ENCODE data around the gene MLPH. TPM values are rescaled to one million over a fixed set of nuclear protein-coding genes. Genes with fewer than 3 reads are reported as not detected.

Gene MLPH
- total RNA-seq, 2 experiments from 2014 or later, result 0.39 TPM; not detected in 1

- H3K27ac Mint-ChIP-seq, result no peak overlapping the region
- H3K4me3 ChIP-seq (ENCODE audit: low read length), result no peak overlapping the region
- ATAC-seq (ENCODE audit: poor library complexity) (no peak), DNase-seq (no peak)
- peaks cover 0 to 4% of the 10 kb centered on the region in 2 experiments for H3K27me3 ChIP-seq (ENCODE audit: control insufficient read depth in 1 of 2, insufficient read depth in 2 of 2, low read length in 2 of 2)
- intact Hi-C loops (cut with DNase I, micrococcal nuclease), result no loop called here
- no peaks in the 10 kb centered on the region for H3K36me3 ChIP-seq (ENCODE audit: insufficient read depth, low read length)
- no peak overlapping the region for H3K27ac ChIP-seq (ENCODE audit: low read depth in 1 of 2, low read length in 2 of 2)
- peaks cover 7 to 12% of the 10 kb centered on the region in 2 experiments for H3K9me3 ChIP-seq (ENCODE audit: control insufficient read depth in 1 of 2, insufficient read depth in 1 of 2, low read length in 2 of 2)
- no peak overlapping the region for H3K4me3 Mint-ChIP-seq
- TF ChIP-seq CTCF (IDR thresholded peaks at IDR 0.05), result no peak
- no peaks in the 10 kb centered on the region for H3K4me1 ChIP-seq (ENCODE audit: insufficient read depth, low read length)
- peaks cover 3% of the 10 kb centered on the region for H3K9me3 Mint-ChIP-seq
- ChIA-PET POLR2A (no interaction called here), CTCF (interaction anchor here (1.0 to 2.7 kb wide), 2 partner anchors 16 to 43 kb away, joined by 5 to 10 read pairs; no protein-coding TSS in a partner anchor)
- H3K4me1 Mint-ChIP-seq (ENCODE audit: low read depth), result peaks cover 12% of the 10 kb centered on the region
- peaks cover 10% of the 10 kb centered on the region for H3K27me3 Mint-ChIP-seq
- no peaks in the 10 kb centered on the region for H3K36me3 Mint-ChIP-seq (ENCODE audit: low read depth)
These were observed 68.5 kb downstream of the MLPH start for GRCh38 chr2:237555560-237555959.

DNA sequence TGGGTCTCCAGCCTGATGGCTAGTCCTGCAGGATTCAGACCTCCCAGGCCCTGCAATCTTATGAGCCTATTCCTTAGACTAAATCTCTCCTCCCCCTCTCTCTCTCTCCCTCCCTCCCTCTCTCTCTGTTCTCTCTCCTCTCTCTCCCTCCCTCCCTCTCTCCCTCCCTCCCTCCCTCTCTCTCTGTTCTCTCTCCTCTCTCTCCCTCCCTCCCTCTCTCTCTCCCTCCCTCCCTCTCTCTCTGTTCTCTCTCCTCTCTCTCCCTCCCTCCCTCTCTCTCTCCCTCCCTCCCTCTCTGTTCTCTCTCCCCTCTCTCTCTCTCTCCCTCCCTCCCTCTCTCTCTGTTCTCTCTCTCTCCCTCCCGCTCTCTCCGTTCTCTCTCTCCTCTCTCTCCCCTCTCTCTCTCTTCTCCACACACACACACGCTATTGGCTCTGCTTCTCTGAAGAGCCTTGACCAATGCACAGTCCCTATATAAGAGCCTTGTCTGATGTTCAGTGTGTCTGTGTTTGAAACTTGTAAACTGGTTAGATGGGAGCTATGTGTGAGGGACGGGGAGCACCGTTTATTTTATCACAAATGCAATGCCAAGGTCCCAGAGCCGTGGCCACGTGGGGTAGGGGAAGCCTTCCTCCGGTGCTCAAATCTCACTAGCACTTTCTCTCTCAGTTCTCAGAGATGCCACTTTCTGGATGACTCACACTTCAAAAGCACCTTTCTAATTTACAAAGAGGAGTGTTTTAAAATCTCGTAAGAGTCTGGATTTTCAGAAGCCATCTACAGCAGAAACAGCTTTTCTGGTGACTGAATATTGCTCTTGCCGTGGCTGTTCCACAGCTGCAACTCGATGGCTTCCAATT lies 70.0 kb downstream of the MLPH start:
- intact Hi-C loops (cut with DNase I, micrococcal nuclease), result no loop called here
- Mint-ChIP-seq H3K4me3 (no peak overlapping the region), H3K4me1 (ENCODE audit: low read depth) (peaks cover 12% of the 10 kb centered on the region), H3K27me3 (peaks cover 10% of the 10 kb centered on the region), H3K9me3 (peaks cover 3% of the 10 kb centered on the region), H3K36me3 (ENCODE audit: low read depth) (no peaks in the 10 kb centered on the region), H3K27ac (no peak overlapping the region)
- Histone ChIP-seq H3K4me3 (ENCODE audit: low read length) (no peak overlapping the region), H3K27ac (ENCODE audit: low read depth in 1 of 2, low read length in 2 of 2) (no peak overlapping the region), H3K4me1 (ENCODE audit: insufficient read depth, low read length) (no peaks in the 10 kb centered on the region), H3K27me3 (ENCODE audit: control insufficient read depth in 1 of 2, insufficient read depth in 2 of 2, low read length in 2 of 2) (peaks cover 0 to 4% of the 10 kb centered on the region in 2 experiments), H3K9me3 (ENCODE audit: control insufficient read depth in 1 of 2, insufficient read depth in 1 of 2, low read length in 2 of 2) (peaks cover 7 to 12% of the 10 kb centered on the region in 2 experiments), H3K36me3 (ENCODE audit: insufficient read depth, low read length) (no peaks in the 10 kb centered on the region)
- ATAC-seq (ENCODE audit: poor library complexity), result peak; percentile 64
- no peak for TF ChIP-seq CTCF (IDR thresholded peaks at IDR 0.05)
- ChIA-PET CTCF (interaction anchor here (2.7 kb wide), 1 partner anchor 15 kb away, joined by 10 read pairs; no protein-coding TSS in a partner anchor), POLR2A (no interaction called here)
- peak in 8 of 14 experiments; percentile 8 to 34 (median 13) for DNase-seq

DNA sequence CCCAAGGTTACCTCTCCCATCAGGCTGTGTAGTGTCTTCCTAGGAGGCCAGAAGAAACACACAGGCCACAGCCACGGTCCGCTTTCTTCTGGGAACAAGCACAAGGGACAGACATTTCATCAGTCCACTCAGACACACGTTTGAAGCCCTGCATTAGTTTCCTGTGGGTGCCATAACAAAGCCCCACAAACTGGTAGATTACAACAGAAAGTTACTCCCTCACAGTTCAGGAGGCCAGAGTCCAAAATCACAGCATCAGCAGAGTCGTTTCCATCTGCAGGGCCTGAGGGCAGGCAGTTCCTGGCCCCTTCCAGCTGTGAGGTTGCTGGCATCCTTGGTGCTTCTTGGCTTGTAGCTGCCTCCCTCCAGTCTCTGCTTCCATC lies 70.6 kb downstream of the MLPH start:
- peaks cover 7 to 12% of the 10 kb centered on the region in 2 experiments for H3K9me3 ChIP-seq (ENCODE audit: control insufficient read depth in 1 of 2, insufficient read depth in 1 of 2, low read length in 2 of 2)
- H3K4me1 ChIP-seq (ENCODE audit: insufficient read depth, low read length), result no peaks in the 10 kb centered on the region
- no peak for ATAC-seq (ENCODE audit: poor library complexity)
- H3K4me3 ChIP-seq (ENCODE audit: low read length), result no peak overlapping the region
- intact Hi-C loops (cut with DNase I, micrococcal nuclease), result no loop called here
- Mint-ChIP-seq H3K4me3 (no peak overlapping the region), H3K9me3 (peaks cover 3% of the 10 kb centered on the region), H3K27me3 (peaks cover 13% of the 10 kb centered on the region), H3K27ac (no peak overlapping the region), H3K36me3 (ENCODE audit: low read depth) (no peaks in the 10 kb centered on the region), H3K4me1 (ENCODE audit: low read depth) (peaks cover 12% of the 10 kb centered on the region)
- no peak for DNase-seq
- no peak for TF ChIP-seq CTCF (IDR thresholded peaks at IDR 0.05)
- no peak overlapping the region for H3K27ac ChIP-seq (ENCODE audit: low read depth in 1 of 2, low read length in 2 of 2)
- ChIA-PET CTCF (no interaction called here), POLR2A (interaction anchor here (0.7 kb wide), 1 partner anchor 45 kb away, joined by 4 read pairs; no protein-coding TSS in a partner anchor)
- H3K27me3 ChIP-seq (ENCODE audit: control insufficient read depth in 1 of 2, insufficient read depth in 2 of 2, low read length in 2 of 2), result peaks cover 0 to 4% of the 10 kb centered on the region in 2 experiments
- H3K36me3 ChIP-seq (ENCODE audit: insufficient read depth, low read length), result no peaks in the 10 kb centered on the region
